Measurements from ENCODE around the gene ZNF436. TPM values are rescaled to one million over a fixed set of nuclear protein-coding genes. Genes with fewer than 3 reads are reported as not detected.

ZNF436 gene
- total and polyA plus RNA-seq, 2 of the 13 experiments (the other 11 are each of a cell fraction or from before 2014, with no cell fraction given): 4.3 to 9.9 TPM

- no peak for FAIRE-seq
- TF ChIP-seq SKIL (CRISPR knock-in tag; IDR thresholded peaks at IDR 0.05; ENCODE audit: borderline replicate concordance): no peak
- TF ChIP-seq ZNF773 (CRISPR knock-in tag; IDR thresholded peaks at IDR 0.05; ENCODE audit: borderline replicate concordance): no peak
- TF ChIP-seq PITX1 (CRISPR knock-in tag; IDR thresholded peaks at IDR 0.05): no peak
- no peak for TF ChIP-seq E2F1 (CRISPR knock-in tag; IDR thresholded peaks at IDR 0.05)
- no peak for TF ChIP-seq MAX (IDR thresholded peaks at IDR 0.05)
- no peak for TF ChIP-seq ZNF407 (CRISPR knock-in tag; IDR thresholded peaks at IDR 0.05; ENCODE audit: not compliant biosample characterization)
- TF ChIP-seq ZMYM4 (CRISPR knock-in tag; IDR thresholded peaks at IDR 0.05): no peak
- TF ChIP-seq ZNF740 (CRISPR knock-in tag; IDR thresholded peaks at IDR 0.05): no peak
- no peak for TF ChIP-seq ZBTB20 (CRISPR knock-in tag; IDR thresholded peaks at IDR 0.05; ENCODE audit: borderline replicate concordance, low read depth)
- no peak for TF ChIP-seq ZNF567 (CRISPR knock-in tag; IDR thresholded peaks at IDR 0.05; ENCODE audit: borderline replicate concordance)
These were observed 7.4 kb downstream of the ZNF436 start for GRCh38 chr1:23362218-23362713.

More at GRCh38 chr1:23362218-23362713, 7.4 kb downstream of the ZNF436 start:
- Histone ChIP-seq H3K4me1 (ENCODE audit: insufficient read depth, low read length) (peaks cover 16% of the 10 kb centered on the region), H3K27me3 (ENCODE audit: control insufficient read depth in 1 of 2, insufficient read depth in 2 of 2, low read length in 2 of 2) (no peaks in the 10 kb centered on the region), H3K4me3 (replicated peaks in 1 of 3; ENCODE audit: insufficient read depth in 1 of 3, low read depth in 2 of 3, low read length in 3 of 3) (no peak overlapping the region), H3K9me3 (ENCODE audit: low read length) (no peaks in the 10 kb centered on the region), H3K4me2 (ENCODE audit: low read depth, low read length) (no peak overlapping the region), H3K9ac (ENCODE audit: insufficient read depth, low read depth, low read length) (no peak overlapping the region), H3K36me3 (replicated peaks in 1 of 2; ENCODE audit: control insufficient read depth in 1 of 2, insufficient read depth in 2 of 2, low read length in 2 of 2) (peaks cover 20 to 25% of the 10 kb centered on the region in 2 experiments), H4K20me1 (ENCODE audit: insufficient read depth, low read length) (no peaks in the 10 kb centered on the region), H3K79me2 (ENCODE audit: insufficient read depth, low read length) (peaks cover 8% of the 10 kb centered on the region), H2AFZ (ENCODE audit: low read length) (no peak overlapping the region), H3K27ac (ENCODE audit: extremely low read length, insufficient read depth, low read length) (no peak overlapping the region)
- WGBS (ENCODE audit: low lambda C conversion rate): 97% methylated on average over 13 of the region's 13 CpGs
- ATAC-seq (no peak), DNase-seq (ENCODE audit: low spot score) (no peak)
- CTCF ChIA-PET (ENCODE audit: low intra/inter-chr PET ratio, low total read pairs): no interaction called here
- intact Hi-C loops (cut with micrococcal nuclease; ENCODE audit: unreplicated experiment) (loop anchor here (10.0 kb wide), 2 partner anchors 173 to 1023 kb away; partner anchors contain the start of gene E2F2), in situ Hi-C loops (cut with HindIII; ENCODE audit: extremely low pct_ligation_motif_present, low pct_unique_long_range_greater_than_20kb) (no loop called here)
- no TSS peak for BruUV-seq (replicated peaks)
- POLR2A ChIA-PET: no interaction called here

Data from HepG2 (cell line).